GM21423 (cell line): ENCODE results near the gene SLC6A20.
"Not testable (repeated sequence)": the region's sequence is repeated elsewhere in the genome, so short reads cannot be mapped to it uniquely, and the experiment has no call there.

Experiments
- ATAC-seq: cut with Tn5 transposase; IDR thresholded peaks from one replicate; pipeline ENCODE4 v1.9.1; 2021; ENCODE audit warnings: mild to moderate bottlenecking, moderate library complexity; ENCODE audit not compliant: unreplicated experiment

SLC6A20 gene

DNA sequence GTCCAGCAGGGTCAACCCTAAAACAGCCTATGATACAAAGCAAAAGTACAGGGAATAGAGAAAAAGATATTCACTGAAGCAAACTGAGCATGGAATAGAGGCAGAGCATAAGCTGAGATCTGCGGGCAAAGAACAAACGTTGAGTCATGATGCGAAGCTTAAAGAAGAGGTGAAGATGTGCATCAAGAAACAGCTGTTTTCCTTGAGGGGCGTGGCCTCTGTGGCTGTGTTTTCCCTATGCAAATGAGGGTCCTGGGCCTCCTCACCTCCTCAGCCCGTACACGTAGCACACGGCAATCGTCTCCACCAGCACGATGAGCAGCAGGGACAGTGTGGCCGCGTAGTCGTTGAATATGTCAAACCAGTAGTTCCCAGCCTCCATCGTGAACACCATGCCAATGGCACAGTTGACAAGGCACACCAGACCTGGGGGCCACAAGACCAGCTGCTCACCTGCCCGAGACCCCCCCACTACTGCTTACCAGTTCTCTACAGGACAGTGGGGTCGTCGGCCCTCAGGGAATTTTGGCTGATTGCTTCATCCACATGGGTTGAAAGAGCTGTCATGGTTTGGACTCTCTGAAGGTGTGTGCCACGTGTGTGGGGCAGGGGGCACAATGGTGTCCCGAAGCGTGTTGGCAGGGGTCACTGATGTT lies 33.6 kb downstream of the SLC6A20 start:
- no peak for ATAC-seq

GRCh38 chr3:45761831-45762230 lies 34.5 kb downstream of the SLC6A20 start:
- ATAC-seq = no peak

DNA sequence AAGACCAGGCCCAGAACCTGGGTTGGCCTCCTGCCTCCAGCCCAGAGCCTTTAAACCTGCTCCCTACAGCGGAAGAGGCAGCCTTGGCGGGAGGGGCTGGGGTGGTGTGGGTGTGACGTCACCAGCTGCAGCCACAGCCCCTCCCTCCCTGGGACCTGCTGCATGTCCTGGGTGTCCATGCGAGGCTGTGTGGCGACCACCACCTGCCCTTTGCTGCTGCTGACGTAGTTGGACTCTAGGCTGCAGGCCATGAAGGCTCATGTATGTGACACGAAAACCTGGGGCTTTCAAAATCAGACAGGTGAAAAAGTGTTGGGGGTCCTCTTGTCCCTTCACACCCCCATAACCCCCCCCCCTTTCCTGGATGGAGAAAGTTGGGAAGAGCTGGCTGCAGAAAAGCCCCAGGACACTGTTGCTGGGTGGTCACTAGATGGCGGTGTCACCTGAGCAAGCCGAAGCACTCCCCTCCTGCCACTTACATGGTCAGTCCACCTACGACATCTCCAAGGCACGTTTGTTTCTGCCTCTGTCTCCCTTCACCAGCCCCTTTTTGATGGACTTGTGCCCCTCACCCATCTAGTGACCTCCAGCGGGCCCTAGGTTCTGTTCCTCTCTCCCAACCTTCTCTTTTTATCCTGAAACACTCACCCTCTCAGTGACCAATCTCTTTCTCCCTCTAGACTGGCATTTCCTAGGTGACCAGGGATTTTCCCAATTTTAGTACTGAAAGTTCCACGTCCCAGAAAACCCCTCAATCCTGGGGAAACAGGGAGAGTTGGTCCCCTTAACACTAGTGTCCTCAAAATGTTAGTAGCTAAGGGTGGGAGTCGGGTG lies 35.2 kb downstream of the SLC6A20 start:
- no peak for ATAC-seq

DNA sequence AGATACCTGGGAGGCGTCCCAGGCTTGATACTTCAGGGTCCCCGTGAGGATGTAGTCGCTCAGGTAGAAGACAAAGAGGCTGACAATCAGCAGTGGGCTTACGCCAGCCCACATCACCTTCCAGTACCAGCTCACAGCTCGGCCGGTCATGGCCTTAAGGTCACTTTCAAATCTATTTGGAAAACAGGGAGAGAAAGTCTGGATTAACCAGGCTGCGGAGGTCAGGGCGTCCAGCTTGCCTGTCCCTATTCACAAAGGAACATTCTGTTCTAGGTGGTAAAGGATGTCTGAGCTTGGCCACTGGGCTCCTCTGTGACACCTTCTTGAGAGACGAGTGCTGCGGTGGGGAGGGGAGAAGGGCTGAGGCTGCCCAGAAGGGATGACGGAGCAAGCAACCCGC lies 36.5 kb downstream of the SLC6A20 start:
- ATAC-seq = no peak

DNA sequence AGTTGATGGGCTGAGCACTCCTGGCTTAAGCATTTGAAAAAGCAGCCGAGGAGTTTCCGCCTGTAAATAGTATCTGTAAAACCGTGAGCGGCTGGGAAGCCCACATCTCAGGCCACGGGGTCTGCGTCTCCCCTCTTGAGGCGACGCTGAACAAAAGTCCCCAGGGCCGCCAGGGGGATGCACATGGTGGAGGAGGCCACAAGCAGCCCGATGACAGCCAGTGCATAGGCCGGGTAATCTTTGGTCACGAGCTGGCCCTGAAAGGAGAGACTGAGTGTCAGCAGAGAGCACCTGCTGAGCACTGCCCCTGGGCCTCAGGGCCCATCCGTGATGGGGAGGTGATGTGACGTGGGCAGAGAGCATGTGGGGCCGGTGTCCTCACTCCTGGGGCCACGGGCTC lies 37.5 kb downstream of the SLC6A20 start:
- ATAC-seq = no peak

DNA sequence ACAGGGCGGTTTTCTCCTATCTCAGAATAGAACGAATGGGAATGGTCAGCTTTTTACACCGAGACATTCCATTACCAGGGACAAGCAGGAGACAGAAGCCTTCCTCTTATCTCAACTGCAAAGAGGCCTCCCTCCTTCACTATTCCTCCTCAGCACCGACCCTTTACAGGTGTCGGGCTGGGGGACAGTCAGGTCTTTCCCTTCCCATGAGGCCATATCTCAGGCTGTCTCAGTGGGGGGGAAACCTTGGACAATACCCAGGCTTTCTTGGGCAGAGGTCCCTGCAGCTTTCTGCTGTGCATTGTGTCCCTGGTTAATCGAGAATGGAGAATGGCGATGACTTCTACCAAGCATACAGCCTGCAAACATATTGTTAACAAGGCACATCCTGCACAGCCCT lies 39.2 kb downstream of the SLC6A20 start:
- not testable (repeated sequence) for ATAC-seq

GRCh38 chr3:45756055-45756454 lies 40.3 kb downstream of the SLC6A20 start:
- no peak for ATAC-seq

GRCh38 chr3:45754461-45754860 lies 41.9 kb downstream of the SLC6A20 start:
- ATAC-seq = no peak

DNA sequence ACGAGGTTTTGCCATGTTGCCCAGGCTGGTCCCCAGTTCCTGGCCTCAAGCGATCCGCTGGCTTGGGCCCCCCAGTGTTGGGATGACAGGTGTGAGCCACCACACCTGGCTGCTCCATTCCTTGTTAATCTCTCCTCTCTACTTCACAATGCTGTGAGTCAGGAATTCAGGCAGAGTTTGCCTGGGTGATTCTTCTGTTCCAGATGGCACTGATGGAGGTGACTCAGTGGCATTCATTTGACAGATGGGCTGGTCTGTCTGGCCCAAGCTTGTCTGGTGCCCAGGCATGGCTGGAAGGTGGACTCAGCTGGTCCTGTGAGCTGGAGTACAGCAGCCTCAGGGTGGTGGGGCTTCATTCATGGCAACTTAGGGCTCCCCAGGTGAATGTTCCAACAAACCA lies 43.2 kb downstream of the SLC6A20 start:
- no peak for ATAC-seq

DNA sequence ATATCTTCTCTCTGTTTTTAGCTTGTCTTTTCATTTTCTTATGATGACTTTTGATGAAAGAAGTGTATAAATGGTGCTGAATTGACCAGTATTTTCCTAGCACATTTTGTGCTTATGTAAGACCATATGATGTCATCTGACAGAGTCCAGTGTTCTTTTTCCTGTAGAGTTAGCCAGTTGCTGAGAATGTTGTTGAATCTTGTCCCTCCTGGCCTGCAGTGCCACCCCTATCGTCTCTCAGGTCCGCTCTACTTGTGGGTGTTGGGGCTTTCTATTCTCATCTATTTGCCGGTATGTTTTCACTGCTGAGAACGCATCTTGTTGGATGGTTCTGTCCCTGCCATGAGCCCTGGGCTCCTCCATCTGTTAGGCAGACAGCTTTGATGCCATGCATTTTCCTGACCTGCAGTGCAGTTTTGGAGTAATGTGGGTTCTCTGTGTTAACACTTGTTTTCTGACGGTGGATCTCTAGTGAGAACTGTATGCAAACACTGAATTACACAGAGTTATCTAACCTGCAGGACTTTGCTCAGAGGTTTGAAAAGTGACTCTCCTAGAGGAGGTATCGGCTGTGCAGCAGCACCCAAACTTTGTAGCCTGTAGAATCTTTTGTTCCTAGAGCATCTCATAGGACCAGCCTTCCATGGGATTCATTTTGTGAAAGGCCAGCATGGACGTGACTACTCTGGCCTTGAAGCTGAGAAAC lies 44.6 kb downstream of the SLC6A20 start:
- ATAC-seq = no peak

DNA sequence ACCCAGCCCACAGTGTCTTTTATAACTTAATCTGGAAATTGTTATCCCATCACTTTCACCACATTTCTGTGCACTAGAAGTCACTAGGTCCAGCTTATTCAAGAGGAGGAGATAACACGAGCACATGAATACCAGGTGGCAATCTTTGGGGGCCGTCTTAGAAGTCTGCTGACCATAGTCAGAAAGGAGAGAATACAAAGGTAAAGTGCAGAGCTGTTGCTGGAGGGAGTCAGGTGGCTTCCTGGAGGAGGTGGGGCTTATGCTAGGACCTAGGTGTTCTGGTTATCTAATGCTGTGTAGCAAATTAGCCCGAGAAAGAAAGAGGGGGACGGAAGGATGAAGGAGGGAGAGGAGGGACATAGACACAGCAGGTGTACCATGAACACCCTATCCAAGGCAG lies 46.5 kb downstream of the SLC6A20 start:
- ATAC-seq = no peak

DNA sequence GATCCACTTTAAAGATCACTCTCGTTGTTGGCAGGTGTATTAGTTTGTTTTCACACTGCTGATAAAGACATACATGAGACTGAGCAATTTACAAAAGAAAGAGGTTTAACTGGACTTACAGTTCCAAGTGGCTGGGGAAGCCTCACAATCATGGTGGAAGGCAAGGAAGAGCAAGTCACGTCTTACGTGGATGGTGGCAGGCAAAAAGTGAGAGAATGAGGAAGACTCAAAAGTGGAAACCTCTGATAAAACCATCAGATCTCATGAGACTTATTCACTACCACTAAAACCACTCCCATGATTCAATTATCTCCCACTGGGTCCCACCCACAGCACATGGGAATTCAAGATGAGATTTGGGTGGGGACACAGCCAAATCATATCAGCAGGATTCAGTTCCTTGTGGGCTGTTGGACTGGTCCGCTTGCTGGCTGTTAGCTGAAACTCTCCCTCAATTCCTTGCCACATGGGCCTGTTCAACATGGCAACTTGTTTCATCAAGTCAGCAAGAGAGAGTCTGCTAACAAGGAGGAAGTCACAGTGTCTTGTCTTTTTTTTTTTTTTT lies 47.2 kb downstream of the SLC6A20 start:
- ATAC-seq = not testable (repeated sequence)

GRCh38 chr3:45748068-45748467 lies 48.3 kb downstream of the SLC6A20 start:
- no peak for ATAC-seq

- ATAC-seq = no peak
Observed at GRCh38 chr3:45746777-45747622, 49.3 kb downstream of the SLC6A20 start.

DNA sequence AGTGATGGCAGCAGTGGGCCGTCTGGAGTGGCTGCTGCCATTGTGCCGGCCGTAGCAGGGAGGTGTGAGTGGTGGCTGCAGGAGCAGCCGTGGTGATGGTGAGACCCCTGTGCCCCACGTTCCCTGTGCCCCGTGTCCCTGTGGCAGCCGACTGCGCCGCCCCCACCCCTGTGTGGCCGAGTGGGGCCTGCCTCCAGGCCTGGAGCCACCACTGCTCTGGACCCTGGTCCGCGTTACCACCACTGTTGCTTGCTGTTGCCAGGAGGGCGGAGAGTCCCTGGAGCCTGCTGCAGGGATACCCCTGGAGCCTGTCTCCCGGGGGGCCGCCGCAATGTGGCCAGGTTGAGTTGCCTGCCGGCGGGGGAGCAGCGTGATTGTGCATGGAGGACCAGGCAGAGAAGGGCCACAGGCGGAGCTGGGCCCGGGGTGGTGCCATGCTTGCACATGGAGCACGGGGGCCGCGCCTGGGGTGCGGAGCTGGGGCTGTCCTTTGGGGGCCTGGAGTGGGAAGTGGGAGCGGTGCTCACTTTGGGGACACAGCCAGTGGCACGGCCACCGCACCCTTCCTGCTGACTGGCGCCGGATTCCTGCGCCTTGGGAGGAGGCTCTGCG lies 50.1 kb downstream of the SLC6A20 start:
- ATAC-seq = no peak

DNA sequence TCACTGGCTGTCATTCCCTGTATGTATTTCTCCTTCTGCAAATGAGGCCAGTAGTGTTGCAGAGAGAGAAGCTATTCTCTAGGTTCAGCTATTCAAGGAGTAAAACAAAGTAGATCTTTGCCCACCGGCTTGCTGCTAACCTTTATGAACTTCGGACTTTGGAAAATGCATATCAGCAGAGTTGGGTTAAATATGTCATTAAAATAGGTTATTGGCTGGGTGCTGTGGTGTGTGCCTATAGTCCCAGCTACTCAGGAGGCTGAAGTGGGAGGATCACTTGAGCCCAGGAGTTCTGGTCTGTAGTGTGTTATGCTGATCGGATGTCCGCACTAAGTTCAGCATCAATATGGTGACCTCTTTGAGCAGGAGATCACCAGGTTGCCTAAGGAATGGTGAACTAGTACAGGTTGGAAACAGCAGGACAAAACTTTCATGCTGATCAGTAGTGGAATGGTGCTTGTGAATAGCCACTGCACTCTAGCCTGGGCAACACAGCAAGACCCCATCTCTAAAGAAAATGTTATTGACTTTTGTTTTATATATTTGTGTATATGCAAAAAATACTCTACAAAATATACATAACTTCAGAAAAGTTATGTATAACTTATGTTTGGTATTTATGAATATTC lies 53.8 kb downstream of the SLC6A20 start:
- ATAC-seq = no peak

- no peak for ATAC-seq
Observed at GRCh38 chr3:45741742-45742460, 54.4 kb downstream of the SLC6A20 start.

DNA sequence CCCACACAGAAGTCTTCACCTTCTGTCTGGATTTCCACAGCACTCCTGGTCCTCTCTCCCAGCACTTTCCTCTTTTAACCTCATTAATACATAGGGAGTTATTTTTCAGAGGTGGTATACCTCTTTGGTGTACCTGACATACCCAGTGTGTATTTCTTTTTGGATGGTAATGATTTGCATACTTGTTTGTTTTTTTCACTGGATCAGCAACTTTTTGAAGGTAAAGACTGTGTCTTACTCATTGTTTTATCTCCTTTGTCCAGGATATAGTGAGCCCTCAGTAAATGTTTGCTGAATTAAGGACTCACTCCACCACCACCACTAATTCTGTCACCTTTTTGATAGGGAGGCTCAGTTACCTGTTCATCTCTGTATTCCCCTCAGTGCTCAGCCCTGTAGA lies 55.1 kb downstream of the SLC6A20 start:
- ATAC-seq = no peak

- ATAC-seq = no peak
Observed at GRCh38 chr3:45739991-45740390, 56.3 kb downstream of the SLC6A20 start.
